HPDE6-E6E7 (cell line): ENCODE measurements around the gene APCDD1L.

ENCODE experiments used
- DNase-seq: peaks from one replicate; pipeline ENCODE4 v3.0.0; 2011; ENCODE audit warnings: missing footprints; ENCODE audit errors: extremely low spot score

APCDD1L gene

GRCh38 chr20:58466729-58467571 is 48.2 kb downstream of the APCDD1L start:
- no peak for DNase-seq

GRCh38 chr20:58466095-58466708 is 49.0 kb downstream of the APCDD1L start:
- DNase-seq, result no peak

DNA sequence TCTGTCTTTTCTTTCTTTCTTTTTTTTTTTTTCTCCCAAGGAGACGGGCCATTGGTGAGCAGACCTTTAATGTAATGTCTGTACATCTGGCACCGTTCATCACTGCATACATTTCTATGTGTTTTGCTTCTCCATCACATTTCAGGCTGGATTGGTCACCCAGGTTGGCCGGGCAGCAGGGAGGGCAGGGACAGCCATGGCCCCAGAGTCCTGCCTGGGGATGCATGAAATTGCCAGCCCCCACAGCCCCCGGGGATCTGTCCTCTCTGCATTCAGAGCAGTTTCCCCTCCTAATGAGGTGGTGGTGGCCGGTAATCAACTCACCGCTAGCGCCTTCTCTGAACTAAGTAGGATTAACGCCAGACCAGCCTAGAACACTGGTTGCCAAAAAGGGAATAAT is 50.4 kb downstream of the APCDD1L start:
- DNase-seq, result no peak

GRCh38 chr20:58463256-58463655 is 51.9 kb downstream of the APCDD1L start:
- no peak for DNase-seq

DNA sequence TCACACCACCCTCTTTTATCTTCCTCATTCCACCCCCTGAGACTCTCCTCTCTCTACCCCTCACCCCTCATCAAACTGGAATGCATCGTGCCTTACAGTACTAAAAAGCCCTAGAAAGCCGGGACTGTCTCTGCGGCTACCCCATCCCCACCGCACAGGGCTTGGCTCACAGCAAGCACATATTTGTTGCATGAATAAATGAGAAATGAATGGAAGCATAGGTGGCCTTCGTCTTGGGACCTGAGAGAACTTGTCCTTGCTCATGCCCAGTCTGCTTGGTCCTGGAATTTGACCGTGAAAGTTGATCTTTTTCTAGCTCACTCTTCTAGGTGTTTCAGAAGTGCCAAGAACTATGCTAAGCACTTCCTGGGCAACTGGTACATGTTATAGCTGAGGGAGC is 53.3 kb downstream of the APCDD1L start:
- DNase-seq, result peak; percentile 89

- DNase-seq, result no peak
These were observed 54.1 kb downstream of the APCDD1L start for GRCh38 chr20:58461104-58461503.

DNA sequence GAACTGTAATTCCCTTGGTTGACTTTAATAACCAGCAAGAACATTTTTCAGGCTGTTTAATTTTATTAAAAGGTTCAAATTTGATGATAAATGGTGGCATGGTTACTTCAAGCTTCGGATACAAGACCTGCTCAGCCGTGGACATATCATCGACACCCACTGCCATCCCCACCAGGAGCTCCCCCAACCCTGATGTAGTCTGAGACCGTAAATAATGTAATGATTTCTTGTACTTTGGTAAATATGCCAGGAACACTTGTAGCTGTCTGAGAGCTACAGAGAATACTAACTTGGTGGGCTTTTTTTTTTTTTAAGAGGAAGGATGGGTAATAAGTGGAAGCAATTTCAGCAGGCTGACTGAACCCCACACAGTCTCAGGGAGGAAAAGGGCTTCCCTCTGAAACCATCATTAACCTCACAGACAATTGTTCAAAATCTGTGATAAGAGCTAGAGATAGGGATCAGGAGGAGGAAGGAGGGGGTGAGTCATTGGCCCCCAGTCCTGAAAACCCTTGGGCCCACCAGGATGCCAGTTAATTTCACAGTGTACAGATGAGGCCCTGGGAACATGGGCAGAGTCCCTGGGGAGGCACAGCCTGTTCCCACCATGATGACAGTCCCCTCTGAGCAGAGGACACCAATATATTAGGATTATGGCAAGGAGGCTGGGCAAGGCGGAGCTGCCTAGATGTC is 56.0 kb downstream of the APCDD1L start:
- DNase-seq, result no peak

DNA sequence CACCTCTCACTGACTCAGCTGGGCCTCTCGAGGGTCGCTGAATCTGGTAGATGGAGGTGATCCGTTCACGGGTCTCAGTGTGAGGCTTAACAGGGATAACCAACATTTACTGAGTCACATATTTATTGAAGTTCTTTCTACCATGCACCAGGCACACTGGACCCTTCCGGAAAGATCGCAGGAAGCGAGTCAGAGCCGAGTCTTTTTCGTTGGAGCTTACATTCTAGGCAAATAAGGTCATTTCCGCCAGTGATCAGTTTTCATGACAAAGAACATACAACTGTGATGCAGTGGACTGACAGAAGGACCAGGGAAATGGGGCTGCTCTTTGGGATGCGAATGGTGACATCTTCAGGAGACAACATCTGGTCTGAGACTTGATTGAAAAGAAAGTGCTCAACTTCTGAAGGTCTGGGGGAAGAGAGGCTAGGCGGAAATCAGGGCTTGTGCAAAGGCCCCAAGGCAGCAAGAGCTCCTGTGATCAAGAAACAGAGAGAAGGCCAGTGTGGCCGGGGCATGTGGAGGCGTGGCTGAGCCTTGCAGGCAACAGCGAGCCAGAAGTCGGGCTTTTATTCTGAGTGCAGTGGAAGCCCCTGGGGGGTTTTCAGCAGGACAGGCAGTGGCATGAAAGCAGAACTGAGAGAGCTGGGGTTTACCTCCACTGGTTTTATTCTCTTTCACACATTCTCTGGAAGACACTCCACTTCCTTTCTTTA is 56.7 kb downstream of the APCDD1L start:
- DNase-seq, result no peak

DNA sequence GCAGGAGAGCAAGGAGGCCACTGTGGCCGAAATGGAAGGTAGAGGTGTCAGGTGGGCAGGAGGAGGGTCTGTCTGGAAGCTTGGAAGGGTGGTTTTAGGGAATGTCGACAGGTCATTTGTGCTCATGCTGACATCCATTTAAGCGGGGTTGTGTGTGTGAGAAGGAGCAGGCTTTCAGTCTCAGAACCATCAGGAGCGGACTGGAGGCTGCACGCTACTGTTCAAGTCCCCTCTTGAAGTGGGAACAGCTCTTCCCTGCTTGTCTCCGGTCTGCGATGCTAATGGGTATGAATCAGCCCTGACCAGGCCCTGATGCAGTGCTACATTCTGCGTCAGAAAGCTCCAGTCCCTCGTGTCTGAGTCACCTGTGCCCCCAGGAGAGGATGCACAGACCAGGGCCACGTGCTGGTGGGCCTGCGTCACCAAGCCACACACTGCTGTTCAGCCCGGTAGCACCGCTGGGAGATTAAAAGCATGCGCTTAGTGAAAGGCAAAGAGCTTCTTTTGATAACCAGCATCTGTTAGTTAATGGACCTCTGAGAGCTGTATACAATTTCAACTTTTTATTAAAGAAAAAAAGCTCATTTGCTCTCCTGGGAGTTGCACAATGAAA is 58.0 kb downstream of the APCDD1L start:
- peak; percentile 99 for DNase-seq

- DNase-seq, result no peak
These were observed 60.7 kb downstream of the APCDD1L start for GRCh38 chr20:58454460-58454859.

DNA sequence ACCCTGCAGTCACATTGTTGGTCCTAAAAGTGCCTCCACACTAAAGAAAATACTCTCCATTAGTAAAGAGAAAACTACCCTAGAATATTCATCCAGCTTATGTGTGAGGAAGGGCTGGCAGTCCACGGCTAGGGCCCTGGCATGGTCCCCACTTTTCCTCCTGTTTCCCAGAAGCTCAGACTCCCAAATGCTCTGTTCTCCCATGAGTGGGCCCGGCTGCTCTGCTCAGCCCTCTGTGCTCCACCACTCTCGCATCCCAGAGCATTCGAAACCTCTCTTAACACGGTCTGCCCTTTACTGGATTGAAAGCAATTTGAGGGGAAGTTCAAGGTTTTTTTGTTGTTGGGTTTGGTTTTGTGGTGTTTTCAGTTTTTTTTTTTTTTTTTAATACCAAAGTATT is 61.8 kb downstream of the APCDD1L start:
- DNase-seq, result no peak

- no peak for DNase-seq
These were observed 62.4 kb downstream of the APCDD1L start for GRCh38 chr20:58452667-58453255.

GRCh38 chr20:58450254-58450653 is 64.9 kb downstream of the APCDD1L start:
- DNase-seq, result no peak

GRCh38 chr20:58449681-58450221 is 65.4 kb downstream of the APCDD1L start:
- no peak for DNase-seq

DNA sequence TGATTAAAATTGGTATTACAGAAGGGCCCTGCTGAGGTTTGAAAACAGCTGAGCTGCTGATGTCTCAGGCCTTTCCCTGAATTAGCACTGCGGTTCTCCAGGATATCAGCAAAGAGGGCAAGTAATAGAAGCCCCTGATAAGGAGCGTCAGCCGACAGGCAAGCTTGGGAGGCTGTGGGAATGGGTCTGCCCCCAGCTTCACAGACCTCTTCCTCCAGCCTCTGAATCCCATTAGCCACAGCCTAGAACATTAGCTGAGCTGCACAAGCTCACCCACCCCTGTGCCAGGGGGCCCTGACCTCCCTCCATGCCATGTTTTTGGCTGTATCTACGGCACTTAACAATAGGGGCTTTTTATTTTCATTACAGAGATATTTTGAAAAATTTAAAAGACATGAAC is 66.2 kb downstream of the APCDD1L start:
- no peak for DNase-seq

DNA sequence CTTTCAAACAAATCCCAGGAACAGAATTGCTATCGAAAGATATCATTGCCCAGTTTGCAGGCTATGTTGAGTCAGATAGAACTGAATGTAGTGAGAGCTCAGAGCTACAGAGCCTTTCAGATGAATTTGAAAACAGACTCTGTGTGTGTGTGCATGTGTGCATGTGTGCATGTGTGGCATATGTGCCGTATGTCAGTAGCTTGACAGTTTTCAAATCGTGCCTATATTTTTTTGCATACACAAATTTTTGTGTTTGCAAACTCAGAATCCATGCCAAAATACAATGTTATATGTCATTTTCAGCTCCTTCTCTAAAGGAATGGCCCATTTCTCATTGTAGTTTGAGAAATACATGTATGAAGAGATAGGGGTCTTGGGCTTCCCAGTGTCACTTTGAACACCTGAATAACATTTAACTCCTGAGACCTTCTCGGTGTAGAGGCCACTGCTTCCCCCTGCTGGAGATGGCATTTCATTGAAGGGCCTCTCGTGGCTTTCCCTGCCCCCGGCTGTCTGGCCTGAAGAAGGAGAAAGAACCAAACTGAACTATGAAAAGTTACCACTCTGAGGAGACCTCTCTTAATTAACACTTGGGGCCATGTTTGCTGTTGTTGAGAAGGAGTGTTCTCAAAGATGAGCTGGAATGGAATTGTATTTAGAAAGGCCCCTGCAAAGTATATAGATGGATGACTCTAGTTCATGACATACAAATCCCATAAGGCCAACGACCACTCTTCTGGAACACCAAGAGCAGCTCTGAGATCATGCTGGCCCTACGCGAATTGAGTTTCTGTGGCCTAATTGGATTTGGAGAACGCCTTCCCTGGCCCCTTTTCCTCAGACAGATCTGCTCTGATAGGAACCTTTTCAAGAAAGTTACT is 67.4 kb downstream of the APCDD1L start:
- peak; percentile 82 for DNase-seq

DNA sequence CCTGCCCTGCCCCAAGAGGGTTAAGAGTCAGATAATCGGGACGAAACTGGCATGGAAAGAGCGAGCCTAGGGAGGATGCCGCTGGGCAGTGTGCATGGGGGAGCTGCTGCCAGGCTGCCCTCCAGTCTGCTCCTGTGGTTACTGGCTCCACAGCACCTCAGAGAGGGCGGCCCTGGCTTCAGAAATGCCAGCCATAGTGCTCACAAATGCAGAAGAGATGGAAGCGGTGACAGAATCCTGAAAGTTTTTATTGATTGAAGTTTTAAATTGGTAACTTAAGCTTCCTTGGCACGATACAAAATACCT is 68.3 kb downstream of the APCDD1L start:
- no peak for DNase-seq

DNA sequence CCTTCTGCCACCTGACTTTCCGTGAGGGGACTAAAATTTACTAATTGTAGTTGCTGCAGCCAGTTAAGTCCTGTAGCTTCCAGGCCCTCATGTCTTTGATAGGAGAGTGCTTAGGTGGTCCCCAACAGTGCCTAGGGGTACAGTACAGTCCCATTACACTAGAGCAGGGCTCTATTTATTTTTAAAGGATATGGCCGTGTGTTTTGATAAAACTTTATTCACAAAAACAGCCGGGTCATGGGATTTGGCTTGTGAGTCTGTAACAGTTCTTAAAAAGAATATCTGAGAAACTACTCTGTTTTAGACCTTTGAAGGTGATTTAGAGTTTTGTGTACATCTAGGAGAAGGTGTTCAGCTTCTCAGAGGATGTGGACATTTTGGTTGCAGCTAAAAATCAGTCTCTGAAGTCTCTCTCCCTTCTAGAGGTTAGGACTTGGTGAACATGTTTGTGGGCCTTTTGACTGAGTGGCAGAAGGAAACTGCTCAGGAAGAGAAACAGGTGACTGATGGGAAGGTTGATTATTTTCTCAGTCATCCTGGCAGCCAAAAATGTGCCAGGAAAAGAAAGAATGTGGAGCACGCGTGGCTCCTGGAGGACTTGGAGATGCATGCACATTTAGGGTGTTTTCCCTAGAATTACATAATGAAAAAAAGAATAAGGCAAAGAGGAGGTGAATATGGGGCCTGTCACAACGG is 68.8 kb downstream of the APCDD1L start:
- DNase-seq, result no peak

DNA sequence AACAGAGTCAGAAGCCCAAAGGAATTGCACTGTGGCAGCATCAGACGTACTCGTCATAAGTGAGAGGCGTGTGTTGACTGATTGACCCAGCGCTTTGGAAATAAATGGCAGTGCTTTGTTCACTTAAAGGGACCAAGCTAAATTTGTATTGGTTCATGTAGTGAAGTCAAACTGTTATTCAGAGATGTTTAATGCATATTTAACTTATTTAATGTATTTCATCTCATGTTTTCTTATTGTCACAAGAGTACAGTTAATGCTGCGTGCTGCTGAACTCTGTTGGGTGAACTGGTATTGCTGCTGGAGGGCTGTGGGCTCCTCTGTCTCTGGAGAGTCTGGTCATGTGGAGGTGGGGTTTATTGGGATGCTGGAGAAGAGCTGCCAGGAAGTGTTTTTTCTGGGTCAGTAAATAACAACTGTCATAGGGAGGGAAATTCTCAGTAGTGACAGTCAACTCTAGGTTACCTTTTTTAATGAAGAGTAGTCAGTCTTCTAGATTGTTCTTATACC is 70.4 kb downstream of the APCDD1L start:
- no peak for DNase-seq
